Lower lobe of right lung (tissue), 2 donors: ENCODE results near the gene UNKL. TPM values are rescaled to one million over a fixed set of nuclear protein-coding genes. Genes with fewer than 3 reads are reported as not detected.
A peak's percentile ranks its signal among the peaks of the same experiment; 100 is the strongest.

Experiments
- ATAC-seq, 2 donors: fragments of 200-7000 bp; cut with Tn5 transposase; one replicate each; pipeline ENCODE4 v1.9.1; 2020 to 2022; ENCODE audit warnings: mild to moderate bottlenecking in 2 of 2, moderate library complexity in 2 of 2
- DNase-seq: peaks from one replicate; pipeline ENCODE4 v3.0.0-alpha.2; 2020
- H3K27ac ChIP-seq: fragments of 200-600 bp; one replicate; pipeline ENCODE4 v1.8.0; 2022
- H3K27me3 ChIP-seq: fragments of 200-600 bp; one replicate; pipeline ENCODE4 v1.8.0; 2022; ENCODE audit warnings: low read depth
- H3K36me3 ChIP-seq: fragments of 200-600 bp; one replicate; pipeline ENCODE4 v1.8.0; 2022; ENCODE audit warnings: mild to moderate bottlenecking
- H3K4me1 ChIP-seq: fragments of 200-600 bp; one replicate; pipeline ENCODE4 v1.8.0; 2022
- H3K4me3 ChIP-seq: fragments of 200-600 bp; one replicate; pipeline ENCODE4 v1.8.0; 2022; ENCODE audit warnings: mild to moderate bottlenecking
- H3K9me3 ChIP-seq: fragments of 200-600 bp; one replicate; pipeline ENCODE4 v1.8.0; 2022
- CTCF ChIP-seq: fragments of 200-600 bp; IDR thresholded peaks from one replicate; pipeline ENCODE4 v1.8.0; 2022; ENCODE audit warnings: antibody characterized with exemption, mild to moderate bottlenecking
- intact Hi-C: fragments of 100-400 bp; cut with DNase I; formaldehyde crosslinking; loops from one replicate; pipeline ENCODE4 v1.11.0; 2022
- total RNA-seq: library from RNA; stranded (reverse); fragmentation: NEBNext Ultra II Directional; extraction: Animal tissue kit (Norgen Biotek cat#: 25700); gene quantifications from one replicate; pipeline ENCODE4 v1.2.1, GENCODE V29; 2021
- donor health status: DM: no; HTN: yes; CAD: no; lungs with severe emphysema.

The UNKL gene
- total RNA-seq, 1 donor from 2014 or later: 23.1 TPM

DNA sequence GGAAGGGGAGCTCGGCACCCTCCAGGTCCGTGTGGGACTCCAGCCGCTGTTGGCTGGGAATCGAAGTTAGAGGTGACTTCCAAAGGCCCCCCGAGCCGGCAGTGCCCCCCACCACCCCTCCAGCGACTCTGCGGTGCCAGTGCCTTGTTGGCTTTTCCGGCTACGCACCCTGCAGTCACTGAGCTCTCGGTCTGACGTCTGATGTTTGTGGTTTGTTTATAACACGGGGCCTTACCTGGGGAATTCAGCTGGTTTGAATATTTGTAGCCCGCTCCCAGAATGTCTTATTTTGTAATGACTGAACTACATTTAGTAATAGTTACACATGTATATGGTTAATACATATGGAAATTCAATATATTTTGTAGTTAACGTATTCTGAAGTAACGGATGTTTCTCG is 88.1 kb downstream of the UNKL start:
- Histone ChIP-seq H3K27ac (no peak overlapping the region), H3K4me1 (peaks cover 3% of the 10 kb centered on the region), H3K9me3 (no peaks in the 10 kb centered on the region), H3K36me3 (peaks cover 47% of the 10 kb centered on the region), H3K27me3 (no peaks in the 10 kb centered on the region), H3K4me3 (no peak overlapping the region)
- no peak for DNase-seq
- TF ChIP-seq CTCF: no peak
- no peak for ATAC-seq
- intact Hi-C loops: no loop called here

DNA sequence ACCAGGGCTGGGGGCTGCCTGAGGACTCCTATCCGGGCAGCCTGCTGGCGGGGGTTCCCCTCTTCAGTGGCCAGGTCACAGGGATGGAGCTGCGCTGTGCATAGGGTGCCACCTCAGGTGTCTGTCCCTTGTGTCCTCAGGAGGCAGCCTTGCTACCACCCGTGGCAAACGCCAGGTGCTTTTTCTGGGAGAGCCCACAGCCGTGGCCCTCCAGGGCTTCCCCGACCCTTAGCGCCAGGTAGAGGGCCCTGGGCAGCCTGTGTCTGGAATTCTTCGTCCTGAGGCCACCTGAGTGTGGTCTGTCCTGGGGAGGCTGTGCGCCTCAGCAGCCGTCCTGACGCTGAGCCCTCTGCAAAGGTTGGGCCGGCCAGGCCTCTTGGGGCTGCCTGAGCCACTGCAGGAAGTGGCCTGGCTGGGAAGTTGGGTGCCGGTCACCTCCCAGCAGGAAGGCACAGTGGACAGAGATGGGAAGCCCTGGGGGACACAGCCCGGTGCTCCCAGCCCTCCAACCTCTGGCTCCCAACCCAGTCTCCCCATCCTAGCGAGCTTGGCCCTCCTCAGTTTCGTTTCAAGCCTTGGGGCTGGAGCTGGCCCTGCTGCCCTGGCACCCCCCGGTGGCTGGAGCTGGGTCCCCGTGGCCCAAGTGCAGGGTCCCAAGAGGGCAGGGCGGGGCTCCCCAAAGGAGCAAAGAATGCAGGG is 88.7 kb downstream of the UNKL start:
- ATAC-seq: peak; percentile 9
- H3K36me3 ChIP-seq: peaks cover 53% of the 10 kb centered on the region
- H3K4me1 ChIP-seq: no peaks in the 10 kb centered on the region
- no peaks in the 10 kb centered on the region for H3K9me3 ChIP-seq
- no peak for DNase-seq
- no peak overlapping the region for H3K27ac ChIP-seq
- TF ChIP-seq CTCF: no peak
- H3K4me3 ChIP-seq: no peak overlapping the region
- intact Hi-C loops: no loop called here
- no peaks in the 10 kb centered on the region for H3K27me3 ChIP-seq

- Histone ChIP-seq H3K36me3 (peaks cover 58% of the 10 kb centered on the region), H3K27ac (no peak overlapping the region), H3K4me1 (no peaks in the 10 kb centered on the region), H3K4me3 (no peak overlapping the region), H3K27me3 (no peaks in the 10 kb centered on the region), H3K9me3 (no peaks in the 10 kb centered on the region)
- TF ChIP-seq CTCF: no peak
- ATAC-seq (no peak), DNase-seq (no peak)
- intact Hi-C loops: no loop called here
Observed at GRCh38 chr16:1325261-1325660, 89.2 kb downstream of the UNKL start.

DNA sequence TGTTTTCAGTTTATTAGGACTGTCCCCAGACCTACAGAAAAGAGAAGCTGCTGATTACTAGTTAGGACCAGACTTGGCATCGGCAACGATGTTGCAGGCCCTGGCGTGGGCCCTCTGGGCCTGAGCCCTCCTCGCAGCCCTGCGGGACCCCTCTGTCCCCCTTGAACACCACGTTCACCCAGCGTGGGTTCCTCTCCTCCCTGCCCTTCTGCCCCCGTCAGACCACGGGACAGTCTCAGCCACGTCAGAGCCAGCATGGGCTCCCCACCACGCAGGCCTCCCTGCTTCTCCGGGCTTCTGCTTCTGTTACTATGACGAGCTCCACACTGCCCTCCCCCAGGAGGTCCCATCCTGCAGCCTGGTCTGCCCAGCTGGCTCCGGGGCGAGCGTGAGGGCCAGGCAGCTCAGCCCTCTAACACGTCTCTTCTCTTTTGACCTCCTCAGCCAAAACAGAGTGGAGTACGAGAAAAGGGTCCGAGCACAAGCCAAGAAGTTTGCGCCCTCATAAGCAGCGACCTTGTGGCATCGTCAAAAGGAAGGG is 90.1 kb downstream of the UNKL start:
- no peaks in the 10 kb centered on the region for H3K9me3 ChIP-seq
- peaks cover 67% of the 10 kb centered on the region for H3K36me3 ChIP-seq
- DNase-seq (no peak), ATAC-seq (no peak)
- no peaks in the 10 kb centered on the region for H3K4me1 ChIP-seq
- no peak overlapping the region for H3K27ac ChIP-seq
- intact Hi-C loops: no loop called here
- no peaks in the 10 kb centered on the region for H3K27me3 ChIP-seq
- no peak overlapping the region for H3K4me3 ChIP-seq
- no peak for TF ChIP-seq CTCF

DNA sequence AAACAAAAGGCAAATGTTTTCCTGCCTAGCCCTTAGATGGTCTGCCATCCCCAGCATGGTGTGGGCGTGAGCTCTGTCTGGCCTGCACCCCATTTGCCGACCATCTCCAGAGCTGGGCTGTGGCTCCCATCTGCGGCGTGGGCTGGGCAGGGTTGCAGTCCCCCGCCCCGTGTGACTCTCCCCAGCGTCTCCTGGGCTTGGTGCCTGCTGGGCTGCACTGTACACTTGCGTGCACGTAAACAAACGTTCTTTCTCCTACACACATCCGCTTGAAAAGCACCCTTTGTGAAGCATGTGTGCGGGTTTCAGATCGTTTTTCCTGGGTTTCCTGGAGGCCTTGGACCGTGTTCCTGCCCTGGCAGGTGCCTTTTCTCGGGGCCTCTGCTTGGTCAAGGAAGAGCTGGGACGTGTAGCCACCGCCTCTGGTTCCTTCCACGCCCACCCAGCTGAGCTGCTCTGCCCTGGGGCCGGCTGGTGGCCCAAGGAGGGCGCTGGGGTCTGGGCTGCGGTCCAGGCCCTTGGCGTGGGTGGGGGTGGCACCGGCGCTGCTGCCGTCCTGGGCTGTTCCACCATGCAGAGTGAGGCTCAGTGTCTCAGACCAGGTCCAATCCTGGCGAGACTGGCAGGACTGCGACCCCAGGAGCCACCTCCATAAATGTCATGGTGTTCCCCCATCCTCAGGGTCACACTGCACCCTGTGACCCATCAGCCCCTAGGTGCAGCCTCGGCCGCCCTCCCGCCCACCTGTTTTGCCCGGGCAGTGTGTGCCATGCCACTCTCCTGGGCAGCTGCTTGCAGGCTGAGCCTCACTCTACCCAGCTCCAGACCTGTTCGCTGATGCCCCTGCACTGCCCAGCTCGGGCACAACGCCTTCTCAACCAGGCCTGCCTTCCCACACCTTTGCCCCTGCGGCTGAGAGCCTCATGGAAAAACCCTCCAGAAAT is 90.9 kb downstream of the UNKL start:
- peaks cover 75% of the 10 kb centered on the region for H3K36me3 ChIP-seq
- H3K9me3 ChIP-seq: no peaks in the 10 kb centered on the region
- H3K4me3 ChIP-seq: no peak overlapping the region
- H3K27ac ChIP-seq: no peak overlapping the region
- no peaks in the 10 kb centered on the region for H3K4me1 ChIP-seq
- ATAC-seq (peak in 1 of 2 donors; percentile 7), DNase-seq (no peak)
- intact Hi-C loops: no loop called here
- no peak for TF ChIP-seq CTCF
- no peaks in the 10 kb centered on the region for H3K27me3 ChIP-seq
